ENCODE measurements around the gene ZNF341.
"Not testable (repeated sequence)": the region's sequence is repeated elsewhere in the genome, so short reads cannot be mapped to it uniquely, and the experiment has no call there.

ZNF341 gene

GRCh38 chr20:33773412-33774089 lies 41.8 kb downstream of the ZNF341 start:
- DNase-seq = peak; percentile 16

GRCh38 chr20:33777816-33778215 lies 46.0 kb downstream of the ZNF341 start:
- no peak for DNase-seq

- no peak for DNase-seq
Measured at GRCh38 chr20:33781133-33781532, 49.3 kb downstream of the ZNF341 start.

GRCh38 chr20:33781945-33782344 lies 50.1 kb downstream of the ZNF341 start:
- DNase-seq = no peak

- no peak for DNase-seq
Measured at GRCh38 chr20:33783256-33783655, 51.5 kb downstream of the ZNF341 start.

GRCh38 chr20:33783818-33784217 lies 52.0 kb downstream of the ZNF341 start:
- DNase-seq = no peak

- no peak for DNase-seq
Measured at GRCh38 chr20:33784225-33784624, 52.4 kb downstream of the ZNF341 start.

- no peak for DNase-seq
Measured at GRCh38 chr20:33785503-33785902, 53.7 kb downstream of the ZNF341 start.

GRCh38 chr20:33787253-33787891 lies 55.6 kb downstream of the ZNF341 start:
- DNase-seq = no peak

- DNase-seq = no peak
Measured at GRCh38 chr20:33788351-33789049, 56.7 kb downstream of the ZNF341 start.

- DNase-seq = peak; percentile 95
Measured at GRCh38 chr20:33789109-33789857, 57.5 kb downstream of the ZNF341 start.

GRCh38 chr20:33789858-33790182 lies 58.0 kb downstream of the ZNF341 start:
- no peak for DNase-seq

- peak; percentile 89 for DNase-seq
Measured at GRCh38 chr20:33790566-33790965, 58.8 kb downstream of the ZNF341 start.

GRCh38 chr20:33791021-33791420 lies 59.2 kb downstream of the ZNF341 start:
- DNase-seq = no peak

GRCh38 chr20:33791540-33791939 lies 59.7 kb downstream of the ZNF341 start:
- DNase-seq = no peak

- peak; percentile 53 for DNase-seq
Measured at GRCh38 chr20:33791959-33792597, 60.3 kb downstream of the ZNF341 start.

- not testable (repeated sequence) for DNase-seq
Measured at GRCh38 chr20:33792598-33792989, 60.8 kb downstream of the ZNF341 start.

- no peak for DNase-seq
Measured at GRCh38 chr20:33793011-33793931, 61.5 kb downstream of the ZNF341 start.

- peak; percentile 99 for DNase-seq
Measured at GRCh38 chr20:33796263-33796906, 64.6 kb downstream of the ZNF341 start.

- peak; percentile 94 for DNase-seq
Measured at GRCh38 chr20:33796907-33797544, 65.2 kb downstream of the ZNF341 start.

GRCh38 chr20:33798444-33798843 lies 66.6 kb downstream of the ZNF341 start:
- no peak for DNase-seq
